ENCODE measurements around the gene BGLAP. TPM values are rescaled to one million over a fixed set of nuclear protein-coding genes. Genes with fewer than 3 reads are reported as not detected.

Gene BGLAP
- total RNA-seq, 6 experiments from 2014 or later, result 0.44 to 1.5 (median 1.2) TPM; not detected in 2

DNA sequence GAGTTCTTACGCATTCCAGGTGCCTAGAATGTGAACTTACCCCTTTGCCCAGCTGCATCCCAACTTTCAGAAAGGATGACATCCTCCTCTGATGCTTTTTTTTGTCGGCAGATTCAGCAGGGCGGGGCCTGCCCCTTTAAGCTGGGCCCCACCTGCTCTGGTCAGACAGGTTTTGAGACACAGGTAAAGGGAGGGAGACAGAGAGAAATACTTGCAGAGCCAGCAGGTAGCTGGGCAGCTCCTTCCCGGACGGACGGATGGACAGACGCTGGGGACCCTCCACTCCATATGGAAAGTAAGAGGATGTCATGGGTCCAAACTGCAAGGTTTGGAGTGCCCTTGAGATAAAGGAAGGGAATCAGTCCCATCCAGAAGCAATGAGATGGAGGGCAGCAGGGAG lies 42.1 kb downstream of the BGLAP start, which contains the start of gene TMEM79:
Gene TMEM79, plus strand, starts transcription at position 214 of the 400 bp plus-strand sequence. CDS start 902 bp downstream, outside the sequence.
- 82% methylated on average over 5 of the region's 7 CpGs for WGBS (ENCODE audit: insufficient coverage, low coverage, low lambda C conversion rate, missing lambda C conversion rate)
- no peak for TF ChIP-seq POLR2A (IDR thresholded peaks at IDR 0.05)
- TF ChIP-seq, protein P1, sequence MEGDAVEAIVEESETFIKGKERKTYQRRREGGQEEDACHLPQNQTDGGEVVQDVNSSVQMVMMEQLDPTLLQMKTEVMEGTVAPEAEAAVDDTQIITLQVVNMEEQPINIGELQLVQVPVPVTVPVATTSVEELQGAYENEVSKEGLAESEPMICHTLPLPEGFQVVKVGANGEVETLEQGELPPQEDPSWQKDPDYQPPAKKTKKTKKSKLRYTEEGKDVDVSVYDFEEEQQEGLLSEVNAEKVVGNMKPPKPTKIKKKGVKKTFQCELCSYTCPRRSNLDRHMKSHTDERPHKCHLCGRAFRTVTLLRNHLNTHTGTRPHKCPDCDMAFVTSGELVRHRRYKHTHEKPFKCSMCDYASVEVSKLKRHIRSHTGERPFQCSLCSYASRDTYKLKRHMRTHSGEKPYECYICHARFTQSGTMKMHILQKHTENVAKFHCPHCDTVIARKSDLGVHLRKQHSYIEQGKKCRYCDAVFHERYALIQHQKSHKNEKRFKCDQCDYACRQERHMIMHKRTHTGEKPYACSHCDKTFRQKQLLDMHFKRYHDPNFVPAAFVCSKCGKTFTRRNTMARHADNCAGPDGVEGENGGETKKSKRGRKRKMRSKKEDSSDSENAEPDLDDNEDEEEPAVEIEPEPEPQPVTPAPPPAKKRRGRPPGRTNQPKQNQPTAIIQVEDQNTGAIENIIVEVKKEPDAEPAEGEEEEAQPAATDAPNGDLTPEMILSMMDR (IDR thresholded peaks at IDR 0.05), result no peak

DNA sequence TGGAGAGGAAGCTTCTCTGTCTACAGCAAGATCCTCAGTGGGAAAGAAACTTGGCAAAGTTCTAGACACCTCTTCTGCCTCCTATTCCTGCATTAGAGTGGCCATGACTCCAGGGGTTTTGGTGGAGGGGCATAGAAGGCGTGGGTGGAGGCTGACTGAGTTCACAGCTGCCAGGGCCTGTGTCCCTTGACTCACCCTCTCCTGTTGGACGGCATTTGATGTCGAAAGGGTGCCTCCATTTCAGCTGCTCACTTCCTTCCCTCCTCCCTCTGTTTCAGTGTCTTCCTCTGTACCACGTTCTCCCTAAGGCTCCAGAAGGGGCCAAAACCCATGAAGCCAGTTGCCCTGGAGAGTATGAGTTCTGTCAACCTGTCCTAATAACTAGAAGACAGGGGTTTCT lies 42.8 kb downstream of the BGLAP start:
- H3K9me3 ChIP-seq, result no peaks in the 10 kb centered on the region
- no peak for DNase-seq
- peaks cover 0 to 4% (median under 1%) of the 10 kb centered on the region in 4 donors for H3K36me3 ChIP-seq
- no peaks in the 10 kb centered on the region for H3K27me3 ChIP-seq
- ATAC-seq, result no peak
- no peak overlapping the region for H3K4me3 ChIP-seq
- no peak for TF ChIP-seq POLR2A (IDR thresholded peaks at IDR 0.05)
- TF ChIP-seq, protein P1 (IDR thresholded peaks at IDR 0.05), result no peak
- WGBS (ENCODE audit: insufficient coverage, low coverage, low lambda C conversion rate, missing lambda C conversion rate), result 57% methylated on average over 4 of the region's 4 CpGs
- H3K4me1 ChIP-seq, result peaks cover 0 to 21% (median 7%) of the 10 kb centered on the region in 4 donors
- intact Hi-C loops (cut with DNase I), result no loop called here
- H3K27ac ChIP-seq, result no peak overlapping the region

More for the DNA sequence above, 42.1 kb downstream of the BGLAP start, which contains the start of gene TMEM79:
- Histone ChIP-seq H3K9me3 (no peaks in the 10 kb centered on the region), H3K4me3 (peak within 1 kb of the TSS; percentile 85 to 99 (median 87)), H3K27me3 (no peaks in the 10 kb centered on the region), H3K4me1 (peaks cover 0 to 21% (median 7%) of the 10 kb centered on the region in 4 donors), H3K27ac (peak within 1 kb of the TSS in 2 of 3 donors; percentile 59 to 88), H3K36me3 (peaks cover 0 to 6% (median 2%) of the 10 kb centered on the region in 4 donors)
- no peak for DNase-seq
- no peak for ATAC-seq
- intact Hi-C loops (cut with DNase I), result no loop called here

DNA sequence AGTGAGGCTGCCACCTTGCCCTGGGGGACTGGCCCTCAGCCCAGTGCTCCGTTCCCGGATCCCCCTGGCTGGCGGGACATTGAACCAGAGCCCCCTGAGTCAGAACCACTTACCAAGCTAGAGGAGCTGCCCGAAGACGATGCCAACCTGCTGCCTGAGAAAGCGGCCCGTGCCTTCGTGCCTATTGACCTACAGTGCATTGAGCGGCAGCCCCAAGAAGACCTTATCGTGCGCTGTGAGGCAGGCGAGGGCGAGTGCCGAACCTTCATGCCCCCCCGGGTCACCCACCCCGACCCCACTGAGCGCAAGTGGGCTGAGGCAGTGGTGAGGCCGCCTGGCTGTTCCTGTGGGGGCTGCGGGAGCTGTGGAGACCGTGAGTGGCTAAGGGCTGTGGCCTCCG lies 43.5 kb downstream of the BGLAP start:
- Histone ChIP-seq H3K4me3 (no peak overlapping the region), H3K4me1 (peaks cover 0 to 21% (median 7%) of the 10 kb centered on the region in 4 donors), H3K27ac (no peak overlapping the region), H3K36me3 (peaks cover 0 to 4% (median 0%) of the 10 kb centered on the region in 4 donors), H3K27me3 (no peaks in the 10 kb centered on the region), H3K9me3 (no peaks in the 10 kb centered on the region)
- intact Hi-C loops (cut with DNase I), result no loop called here
- DNase-seq, result no peak
- TF ChIP-seq POLR2A (IDR thresholded peaks at IDR 0.05), result no peak
- TF ChIP-seq, protein P1 (IDR thresholded peaks at IDR 0.05), result no peak
- no CpG with 5 or more reads among the region's 21 CpGs for WGBS (ENCODE audit: insufficient coverage, low coverage, low lambda C conversion rate, missing lambda C conversion rate)
- ATAC-seq, result no peak

DNA sequence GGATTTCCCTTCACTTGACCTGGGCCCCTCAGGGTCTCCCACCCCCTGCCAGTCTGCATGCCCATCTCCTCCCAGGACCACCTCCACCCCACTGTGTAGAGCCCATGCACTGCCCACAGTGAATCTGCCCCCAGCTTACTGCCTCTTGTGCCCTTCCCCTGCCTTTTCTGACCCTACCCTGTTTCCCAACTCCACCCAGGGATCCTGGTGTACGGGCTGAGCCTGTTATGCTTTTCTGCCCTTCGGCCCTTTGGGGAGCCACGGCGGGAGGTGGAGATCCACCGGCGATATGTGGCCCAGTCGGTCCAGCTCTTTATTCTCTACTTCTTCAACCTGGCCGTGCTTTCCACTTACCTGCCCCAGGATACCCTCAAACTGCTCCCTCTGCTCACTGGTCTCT lies 44.1 kb downstream of the BGLAP start:
- H3K4me3 ChIP-seq, result no peak overlapping the region
- DNase-seq, result no peak
- no peaks in the 10 kb centered on the region for H3K9me3 ChIP-seq
- intact Hi-C loops (cut with DNase I), result no loop called here
- TF ChIP-seq, protein P1 (IDR thresholded peaks at IDR 0.05), result no peak
- TF ChIP-seq POLR2A (IDR thresholded peaks at IDR 0.05), result no peak
- peaks cover 0 to 4% (median 0%) of the 10 kb centered on the region in 4 donors for H3K36me3 ChIP-seq
- WGBS (ENCODE audit: insufficient coverage, low coverage, low lambda C conversion rate, missing lambda C conversion rate), result 85% methylated on average over 7 of the region's 8 CpGs
- H3K4me1 ChIP-seq, result peaks cover 0 to 19% (median 7%) of the 10 kb centered on the region in 4 donors
- H3K27ac ChIP-seq, result no peak overlapping the region
- no peak for ATAC-seq
- H3K27me3 ChIP-seq, result no peaks in the 10 kb centered on the region
